B cell (primary cell): ENCODE data around the gene SLC30A1. TPM values are rescaled to one million over a fixed set of nuclear protein-coding genes. Genes with fewer than 3 reads are reported as not detected.

Source experiments
- ATAC-seq: fragments of 200-7000 bp; cut with Tn5 transposase; one replicate; pipeline ENCODE4 v1.10.0; 2021; ENCODE audit warnings: low read depth, mild to moderate bottlenecking, moderate number of reproducible peaks, moderate library complexity
- CTCF ChIA-PET: fragments of 350-600 bp; sonication (Branson Sonifier 250); formaldehyde crosslinking; loops from one replicate; lab custom pipeline; 2021; ENCODE audit warnings: antibody characterized with exemption, inconsistent platforms; lab: Charles Lee
- POLR2A ChIA-PET: fragments of 350-600 bp; sonication (Branson Sonifier 250); formaldehyde crosslinking; loops from one replicate; lab custom pipeline; 2021; ENCODE audit warnings: antibody characterized with exemption; lab: Charles Lee
- DNase-seq: peaks from one replicate; pipeline ENCODE4 v3.0.0; 2013
- H2AFZ ChIP-seq: 2 replicates; pipeline ENCODE4 v1.6.1; 2012; ENCODE audit warnings: mild to moderate bottlenecking, low read depth, low read length; ENCODE audit not compliant: insufficient read depth, poor library complexity, severe bottlenecking
- H3K27ac ChIP-seq, 2 donors: 1 replicate in 1 of 2; 2 replicates in 1 of 2; pipeline ENCODE4 v1.5.1; 2012 to 2013; ENCODE audit warnings: low read length in 2 of 2, mild to moderate bottlenecking in 2 of 2, moderate library complexity in 1 of 2
- H3K27me3 ChIP-seq, 4 experiments: fragments of 200-600 bp in 1 of 4; sonication (generic) in 1 of 4; replicated peaks in 1 of 4; 1 replicate in 2 of 4; 2 replicates in 2 of 4; pipeline versions ENCODE4 v1.6.1 to v1.7.0; 2013 to 2016; ENCODE audit warnings: low read length in 3 of 4, mild to moderate bottlenecking in 2 of 4, mixed read lengths in 1 of 4, moderate library complexity in 1 of 4; ENCODE audit not compliant: insufficient read depth in 4 of 4, control insufficient read depth in 3 of 4; ENCODE audit errors: control extremely low read depth in 1 of 4
- H3K36me3 ChIP-seq, 2 experiments: replicated peaks in 1 of 2; 1 replicate in 1 of 2; 2 replicates in 1 of 2; pipeline versions ENCODE4 v1.6.1 to v1.7.1; 2013; ENCODE audit warnings: low read length in 1 of 2; ENCODE audit not compliant: insufficient read depth in 2 of 2, control insufficient read depth in 1 of 2; ENCODE audit errors: control extremely low read depth in 1 of 2, extremely low read depth in 1 of 2
- H3K4me1 ChIP-seq, 2 donors: fragments of 200-600 bp in 1 of 2; sonication (generic) in 1 of 2; 1 replicate in 1 of 2; 2 replicates in 1 of 2; pipeline versions ENCODE4 v1.5.1 to v1.6.1; 2013 to 2017; ENCODE audit warnings: low read length in 2 of 2; ENCODE audit not compliant: control insufficient read depth in 2 of 2, insufficient read depth in 2 of 2
- H3K4me2 ChIP-seq: replicated peaks from 2 replicates; pipeline ENCODE3; 2012; ENCODE audit warnings: mild to moderate bottlenecking, low read depth, low read length; ENCODE audit not compliant: poor library complexity, severe bottlenecking
- H3K4me3 ChIP-seq, 5 experiments: fragments of 200-600 bp in 1 of 5; sonication (generic) in 1 of 5; 1 replicate in 3 of 5; 2 replicates in 2 of 5; pipeline versions ENCODE4 v1.5.1 to v1.7.0; 2011 to 2016; ENCODE audit warnings: low read length in 4 of 5, mild to moderate bottlenecking in 4 of 5, low read depth in 2 of 5, control low read depth in 1 of 5, moderate library complexity in 1 of 5; ENCODE audit not compliant: insufficient read depth in 1 of 5; ENCODE audit errors: control extremely low read depth in 1 of 5, extremely low read depth in 1 of 5
- H3K79me2 ChIP-seq: fragments of 200-600 bp; sonication (generic); one replicate; pipeline ENCODE4 v1.6.0; 2016; ENCODE audit warnings: low read length; ENCODE audit not compliant: control insufficient read depth, insufficient read depth
- H3K9ac ChIP-seq: fragments of 200-600 bp; sonication (generic); 2 replicates; pipeline ENCODE4 v1.6.1; 2017; ENCODE audit warnings: mild to moderate bottlenecking, low read length, moderate library complexity
- H3K9me3 ChIP-seq, 3 donors: one replicate each; pipeline versions ENCODE4 v1.6.1 to v1.7.1; 2013; ENCODE audit warnings: low read length in 2 of 3; ENCODE audit not compliant: control insufficient read depth in 2 of 3, insufficient read depth in 1 of 3; ENCODE audit errors: control extremely low read depth in 1 of 3
- H4K20me1 ChIP-seq: 2 replicates; pipeline ENCODE4 v1.6.0; 2012; ENCODE audit warnings: mild to moderate bottlenecking, low read length; ENCODE audit not compliant: insufficient read depth, control insufficient read depth, poor library complexity, severe bottlenecking
- H3K27ac Mint-ChIP-seq: one replicate; pipeline ENCODE4 v1.8.0; 2021; ENCODE audit warnings: mixed read lengths
- H3K27me3 Mint-ChIP-seq: one replicate; pipeline ENCODE4 v1.8.0; 2021; ENCODE audit warnings: mixed read lengths
- H3K4me1 Mint-ChIP-seq: one replicate; pipeline ENCODE4 v1.8.0; 2021; ENCODE audit warnings: mixed read lengths
- H3K4me3 Mint-ChIP-seq: one replicate; pipeline ENCODE4 v1.8.0; 2021; ENCODE audit warnings: mixed read lengths
- H3K9me3 Mint-ChIP-seq: one replicate; pipeline ENCODE4 v1.8.0; 2022; ENCODE audit warnings: mixed read lengths; ENCODE audit not compliant: insufficient read depth
- CTCF ChIP-seq: fragments of 200-600 bp; IDR thresholded peaks from one replicate; pipeline ENCODE4 v1.8.0; 2022; ENCODE audit warnings: antibody characterized with exemption, mild to moderate bottlenecking
- EZH2 ChIP-seq: IDR thresholded peaks from 2 replicates; pipeline ENCODE4 v1.6.1; 2012; ENCODE audit warnings: borderline replicate concordance, low read depth, mild to moderate bottlenecking, moderate library complexity, low read length; ENCODE audit not compliant: insufficient read depth, poor library complexity, severe bottlenecking
- WGBS: methylation state at CpG from one replicate; pipeline ENCODE4 v1.1.5; 2013; ENCODE audit warnings: missing lambda C conversion rate; ENCODE audit not compliant: insufficient coverage; 5-methylcytosine and 5-hydroxymethylcytosine counted together
- intact Hi-C: fragments of 100-400 bp; cut with micrococcal nuclease; formaldehyde crosslinking; loops from one replicate; pipeline ENCODE4 v1.10.0; 2022
- polyA plus RNA-seq: library from polyadenylated mRNA; depleted of rRNA; stranded (reverse); fragments of >200 nt; gene quantifications from 2 replicates; pipeline ENCODE4 v1.2.3, GENCODE V29; 2012
- total RNA-seq, 2 donors: library from RNA; stranded (reverse); fragments of 120-200 nt in 1 of 2; gene quantifications; 1 replicate in 1 of 2; 2 replicates in 1 of 2; pipeline versions ENCODE4 v1.2.3 to v1.2.4, GENCODE V29; 2013 to 2022

SLC30A1 gene
- total and polyA plus RNA-seq, 2 donors (not counting 1 experiment from before 2014, with no cell fraction given), result 1.7 to 12.2 TPM

GRCh38 chr1:211606914-211607753, 28.2 kb upstream of the SLC30A1 start:
- Histone ChIP-seq H3K4me2 (peak overlapping the region; percentile 67), H2AFZ (peak overlapping the region; percentile 90), H3K79me2 (peaks cover 14% of the 10 kb centered on the region), H4K20me1 (no peaks in the 10 kb centered on the region), H3K4me1 (peaks cover 18 to 23% of the 10 kb centered on the region in 2 donors), H3K27ac (peak overlapping the region; percentile 36 to 79), H3K36me3 (no peaks in the 10 kb centered on the region), H3K9ac (peak overlapping the region; percentile 74), H3K9me3 (no peaks in the 10 kb centered on the region), H3K4me3 (peak overlapping the region; percentile 37 to 83 (median 67)), H3K27me3 (no peaks in the 10 kb centered on the region)
- ChIA-PET CTCF (interaction anchor here (1.0 to 2.9 kb wide), 7 partner anchors 10 to 284 kb away, joined by 3 to 12 read pairs (median 4); partner anchors contain the start of gene SLC30A1), POLR2A (interaction anchor here (0.6 to 2.2 kb wide), 4 partner anchors 18 to 346 kb away, joined by 4 to 14 read pairs (median 5); partner anchors contain the start of gene SLC30A1)
- 36% methylated on average over 11 of the region's 12 CpGs for WGBS
- Mint-ChIP-seq H3K27me3 (no peaks in the 10 kb centered on the region), H3K9me3 (no peaks in the 10 kb centered on the region), H3K27ac (peak overlapping the region; percentile 90), H3K4me3 (peak overlapping the region; percentile 90), H3K4me1 (peaks cover 25% of the 10 kb centered on the region)
- peak; percentile 82 for ATAC-seq
- intact Hi-C loops, result loop anchor here (1.0 kb wide), 1 partner anchor 28 kb away; the partner anchor contains the start of gene SLC30A1
- TF ChIP-seq EZH2 (no peak), CTCF (no peak)
- peak; percentile 75 for DNase-seq
